DMS114 treated with DMSO at 0.1 percent for 48 hours (cell line): ENCODE data around the gene OTOP3.
"Not testable (repeated sequence)": the region's sequence is repeated elsewhere in the genome, so short reads cannot be mapped to it uniquely, and the experiment has no call there.

Experiments
- DNase-seq: peaks from one replicate; lab custom pipeline; 2025; ENCODE audit not compliant: unreplicated experiment; lab: John Stamatoyannopoulos, UW

The OTOP3 gene

GRCh38 chr17:74959826-74960515 lies 24.3 kb downstream of the OTOP3 start:
- DNase-seq, result no peak

DNA sequence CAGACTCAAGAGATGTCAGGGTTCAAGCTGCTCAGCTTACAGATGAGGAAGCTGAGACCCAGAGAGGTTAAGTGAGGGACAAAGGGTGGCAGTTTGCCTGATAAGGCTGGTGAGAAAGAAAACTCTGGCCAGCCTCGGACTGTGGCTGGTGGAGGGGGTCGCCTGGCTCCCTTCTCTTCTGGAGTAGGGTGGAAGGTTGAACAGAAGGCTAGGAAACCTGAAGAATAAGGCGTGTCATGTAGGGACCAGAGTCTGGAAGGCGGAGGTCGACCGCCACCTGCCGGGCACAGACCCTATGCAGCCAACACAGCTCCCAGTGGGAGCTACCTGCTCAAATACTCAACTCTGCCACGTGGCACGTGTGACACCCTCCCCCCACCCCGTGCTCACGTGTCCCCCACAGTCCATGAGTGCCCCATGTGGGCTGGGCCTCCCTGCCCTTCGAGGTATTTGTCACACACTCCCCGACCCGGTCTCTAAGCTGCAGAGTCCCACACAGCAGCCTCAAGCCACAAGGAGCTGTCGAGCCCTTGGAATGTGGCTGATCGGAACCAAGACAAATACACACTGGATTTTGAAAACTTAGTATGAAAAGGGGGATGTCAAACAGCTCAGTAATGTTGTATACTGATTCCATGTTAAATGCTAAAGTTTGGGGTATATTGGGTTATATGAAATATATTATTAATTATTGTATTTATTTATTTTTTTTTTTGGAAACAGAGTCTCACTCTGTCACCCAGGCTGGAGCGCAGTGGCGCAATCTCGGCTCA lies 25.1 kb downstream of the OTOP3 start:
- peak; percentile 19 for DNase-seq

GRCh38 chr17:74961657-74962350 lies 26.1 kb downstream of the OTOP3 start:
- DNase-seq, result peak; percentile 59

GRCh38 chr17:74962622-74963394 lies 27.1 kb downstream of the OTOP3 start:
- no peak for DNase-seq

GRCh38 chr17:74963656-74964055 lies 28.0 kb downstream of the OTOP3 start:
- DNase-seq, result no peak

- no peak for DNase-seq
Observed at GRCh38 chr17:74964246-74964761, 28.6 kb downstream of the OTOP3 start.

- DNase-seq, result no peak
Observed at GRCh38 chr17:74964988-74965622, 29.4 kb downstream of the OTOP3 start.

DNA sequence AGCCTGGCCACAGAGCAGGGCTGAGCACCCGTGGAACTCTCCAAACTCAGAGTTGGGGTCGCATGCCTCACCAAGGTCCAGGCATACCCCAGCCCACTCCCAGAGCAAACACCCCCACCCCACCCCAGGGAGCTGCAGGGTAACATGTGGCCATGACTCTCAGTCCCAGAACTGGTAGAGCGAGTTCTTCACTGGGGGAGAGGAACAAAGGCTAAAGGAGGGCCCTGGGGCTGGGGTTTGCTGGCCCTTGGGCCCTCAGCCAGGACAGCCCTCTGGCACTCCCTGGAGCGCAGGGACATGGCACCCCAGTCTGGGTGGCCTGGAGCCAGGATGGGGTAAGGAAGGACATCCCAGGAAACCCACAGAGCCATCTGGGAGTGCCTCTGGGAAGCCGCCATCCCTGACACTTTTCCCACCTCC lies 32.7 kb downstream of the OTOP3 start:
- DNase-seq, result no peak

- not testable (repeated sequence) for DNase-seq
Observed at GRCh38 chr17:74969501-74969900, 33.8 kb downstream of the OTOP3 start.

GRCh38 chr17:74970395-74970794 lies 34.7 kb downstream of the OTOP3 start:
- no peak for DNase-seq

DNA sequence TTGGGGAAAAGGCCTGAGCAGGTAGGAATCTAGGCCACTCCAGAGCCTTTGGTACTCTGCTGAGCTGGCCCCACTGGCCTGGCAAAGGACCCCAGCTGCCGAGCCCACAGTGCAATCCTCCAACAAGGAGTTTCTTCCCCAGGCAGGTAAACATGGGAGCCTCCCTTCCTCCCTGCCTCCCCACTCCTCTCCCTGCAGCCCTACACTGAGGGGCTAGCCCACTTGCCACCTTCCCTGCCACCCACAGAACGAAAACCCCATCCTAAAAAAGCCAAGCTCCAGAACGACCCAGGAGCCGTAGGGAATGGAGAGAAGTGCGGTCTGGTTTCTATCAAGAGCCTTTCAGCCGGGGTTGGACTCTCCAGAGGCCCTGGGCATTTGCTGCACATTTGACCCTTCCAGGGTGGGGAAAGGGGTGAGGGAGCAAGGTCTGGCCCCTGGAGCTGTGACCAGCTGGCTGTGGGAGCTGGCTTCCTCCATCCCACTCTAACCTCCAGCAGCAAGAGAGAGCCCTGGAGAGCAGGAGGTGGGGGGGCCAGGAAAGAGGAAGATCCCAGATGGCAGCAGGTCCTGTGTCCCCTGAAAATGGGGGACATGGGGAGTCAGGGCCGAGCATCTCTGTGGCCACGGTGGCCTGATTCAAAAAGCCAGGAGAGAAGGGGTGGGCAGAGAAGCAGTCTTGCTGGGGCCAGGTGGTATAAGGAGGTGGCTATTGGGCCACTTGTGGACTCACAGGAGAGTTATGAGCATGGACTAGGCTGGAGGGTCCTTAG lies 35.6 kb downstream of the OTOP3 start:
- DNase-seq, result no peak

DNA sequence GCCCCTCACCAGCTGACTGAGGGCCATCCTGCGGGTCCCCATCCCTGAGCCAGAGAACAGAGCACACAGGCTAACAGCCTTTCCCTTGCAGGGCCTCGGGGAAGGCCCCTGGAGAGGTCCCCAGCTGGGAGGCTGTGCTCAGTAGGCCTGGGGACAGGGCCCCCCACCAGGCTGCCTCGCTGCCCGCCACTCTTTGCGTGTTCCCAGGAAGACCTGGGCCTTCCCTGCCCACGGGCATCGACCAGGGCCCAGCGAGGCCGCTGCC lies 36.1 kb downstream of the OTOP3 start:
- DNase-seq, result no peak

DNA sequence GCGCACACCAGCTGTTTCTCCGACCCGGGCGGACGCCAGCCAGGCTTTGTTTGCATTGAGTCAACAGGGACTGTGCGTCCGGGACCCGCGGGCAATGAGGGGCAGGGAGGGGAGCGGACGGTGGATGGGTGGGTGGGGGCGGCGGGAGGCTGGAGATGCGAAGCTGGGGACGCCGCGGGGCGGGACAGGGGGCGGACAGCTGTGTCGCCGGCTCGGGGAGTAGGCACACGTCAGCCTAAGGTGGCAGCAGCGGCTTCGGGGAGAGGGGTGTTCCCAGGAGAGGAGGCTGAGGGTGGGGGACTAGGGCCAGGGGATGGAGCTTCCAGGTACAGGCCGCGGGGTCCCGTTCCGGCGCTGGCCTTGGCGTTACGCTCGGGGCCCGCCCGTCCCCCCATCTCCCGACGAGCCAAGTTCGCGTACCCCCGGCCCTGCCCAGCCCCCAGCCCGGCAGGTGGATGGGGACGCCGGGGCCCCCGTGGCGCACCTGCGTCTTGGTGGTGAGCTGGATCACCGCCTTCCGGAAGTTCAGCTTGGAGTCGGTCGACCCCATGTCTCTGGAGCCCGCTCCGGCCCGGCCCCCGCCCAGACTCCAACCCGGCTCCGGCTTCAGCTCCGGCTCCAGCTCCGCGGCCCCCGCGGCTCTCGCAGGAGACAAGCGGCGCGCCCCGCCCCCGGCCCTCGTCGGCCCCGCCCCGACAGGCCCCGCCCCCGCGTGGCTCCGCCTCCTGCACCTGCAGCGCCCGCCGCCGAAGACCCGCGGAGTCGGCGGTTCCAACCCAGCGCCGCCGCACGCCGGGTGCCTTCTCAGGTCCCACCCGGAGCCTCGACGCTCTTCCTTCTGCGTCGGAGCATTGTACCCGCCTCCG lies 36.6 kb downstream of the OTOP3 start, which contains the start of gene HID1:
TSS of gene HID1 (minus strand) at position 653 of the 866 bp plus-strand sequence. CDS start at position 550, 103 bp downstream.
- DNase-seq, result peak; percentile 28

GRCh38 chr17:74972973-74973328 lies 37.3 kb downstream of the OTOP3 start:
- peak; percentile 28 for DNase-seq

DNA sequence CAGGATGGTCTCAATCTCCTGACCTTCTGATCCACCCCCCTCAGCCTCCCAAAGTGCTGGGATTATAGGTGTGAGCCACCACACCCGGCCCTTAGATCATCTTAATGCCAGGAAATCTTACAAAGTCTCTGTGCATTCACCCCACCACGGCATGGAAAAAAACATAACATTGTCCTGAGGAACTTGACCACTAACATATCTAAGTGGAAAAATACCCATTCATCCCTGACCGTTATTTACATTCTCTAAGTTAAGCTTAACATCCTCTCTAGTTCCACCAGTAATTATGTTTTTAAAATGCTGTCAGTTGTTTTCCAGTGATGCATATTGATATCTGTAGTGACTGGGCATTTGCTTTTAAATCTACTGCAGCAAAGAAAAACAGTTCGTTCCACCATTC lies 40.2 kb downstream of the OTOP3 start:
- DNase-seq, result no peak

- DNase-seq, result no peak
Observed at GRCh38 chr17:74977802-74978201, 42.1 kb downstream of the OTOP3 start.

GRCh38 chr17:74978240-74978639 lies 42.5 kb downstream of the OTOP3 start:
- no peak for DNase-seq

- DNase-seq, result no peak
Observed at GRCh38 chr17:74979408-74980146, 43.9 kb downstream of the OTOP3 start.
